Left cardiac atrium (tissue), 4 donors: ENCODE results near the gene WDR48. TPM values are rescaled to one million over a fixed set of nuclear protein-coding genes. Genes with fewer than 3 reads are reported as not detected.

Source experiments
- ATAC-seq, 2 donors: fragments of 200-7000 bp; cut with Tn5 transposase; one replicate each; pipeline ENCODE4 v1.9.1; 2020; ENCODE audit warnings: mild to moderate bottlenecking in 2 of 2, moderate library complexity in 2 of 2
- DNase-seq: peaks from one replicate; pipeline ENCODE4 v3.0.0-alpha.2; 2020
- intact Hi-C, 2 donors: fragments of 100-400 bp; cut with DNase I; formaldehyde crosslinking; loops; one replicate each; pipeline versions ENCODE4 v1.14.1 to v1.15.1; 2022 to 2023
- microRNA-seq, 2 donors: library from miRNA; unstranded; fragments of <30 nt; microRNA quantifications; one replicate each; pipeline ENCODE4 v1.2.0, GENCODE V29; 2020
- total RNA-seq, 2 donors: library from RNA; stranded (reverse); fragmentation: NEBNext Ultra II Directional; extraction: Animal tissue kit (Norgen Biotek cat#: 25700); gene quantifications; one replicate each; pipeline ENCODE4 v1.2.1, GENCODE V29; 2021
- donor health status: DM: no; HTN: yes; CAD: no.
- donor health status: DM: no; HTN: yes; CAD: no; lungs with severe emphysema.
- donor health status: DM: yes; HTN: yes; CAD: no.
- donor health status: Dilated cardiomyopathy.

WDR48 gene
- total RNA-seq, 2 donors from 2014 or later, result 21.4 to 26.7 TPM

DNA sequence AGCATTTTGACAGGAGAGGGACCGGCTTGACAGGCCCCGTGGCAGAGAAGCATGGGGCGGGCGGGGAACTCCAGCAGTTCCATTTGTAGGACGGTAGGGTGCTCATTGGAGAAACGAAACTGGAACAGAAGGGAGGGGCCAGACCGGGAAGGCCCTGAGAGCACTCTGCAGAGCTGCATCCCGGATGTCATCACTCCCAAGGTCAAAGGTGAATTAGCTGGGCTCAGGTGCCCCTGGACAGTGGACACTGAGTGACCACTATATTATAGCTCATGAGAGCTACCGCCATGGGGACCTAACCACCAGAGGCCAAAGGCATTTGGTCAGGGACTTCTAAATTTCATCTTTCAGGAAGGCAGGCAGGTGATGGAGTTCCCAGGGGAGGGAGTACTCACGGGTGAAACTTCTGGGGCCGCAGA, 94.3 kb downstream of the WDR48 start:
- DNase-seq (peak; percentile 43), ATAC-seq (peak in 1 of 2 donors; percentile 0)
- intact Hi-C loops, result no loop called here

Small RNAs within 50 kb of the gene (microRNA-seq; reads per million reads assigned to microRNA genes)
- gene MIR6822, result 0 to 0.20 reads per million in 2 donors

Other genes starting within 250 kb of the WDR48 start
- gene SCN10A, start 235.8 kb upstream of the WDR48 start, total RNA-seq, result under 1 TPM; 0.09 to 0.18 TPM
- not detected for gene SCN11A, start 72 bp upstream of the WDR48 start, total RNA-seq
- 10 to 100 TPM; 39.0 to 49.1 TPM for gene GORASP1, start 55.6 kb downstream of the WDR48 start, total RNA-seq
- gene TTC21A, start 55.7 kb downstream of the WDR48 start, total RNA-seq, result 1 to 10 TPM; 1.8 to 2.5 TPM
- 10 to 100 TPM; 20.5 to 41.6 TPM for gene CSRNP1, start 101.6 kb downstream of the WDR48 start, total RNA-seq
- 100 to 1,000 TPM; 160 to 242 TPM for gene XIRP1, start 140.6 kb downstream of the WDR48 start, total RNA-seq
- 1 to 10 TPM in 1 of 2 donors, under 1 TPM in 1; 0.60 to 1.4 TPM for gene CX3CR1, start 228.0 kb downstream of the WDR48 start, total RNA-seq